IPS-18c (cell line): ENCODE measurements around the gene P2RX4.
"Not testable (repeated sequence)": the region's sequence is repeated elsewhere in the genome, so short reads cannot be mapped to it uniquely, and the experiment has no call there.

Experiments used
- H3K4me3 ChIP-seq: 2 replicates; pipeline ENCODE4 v1.7.0; 2013; ENCODE audit warnings: low read depth, mild to moderate bottlenecking, low read length, moderate library complexity; ENCODE audit not compliant: insufficient read depth
- H3K9me3 ChIP-seq: one replicate; pipeline ENCODE4 v1.6.1; 2013; ENCODE audit warnings: mild to moderate bottlenecking, low read length, moderate library complexity; ENCODE audit not compliant: control insufficient read depth, insufficient read depth

The P2RX4 gene

DNA sequence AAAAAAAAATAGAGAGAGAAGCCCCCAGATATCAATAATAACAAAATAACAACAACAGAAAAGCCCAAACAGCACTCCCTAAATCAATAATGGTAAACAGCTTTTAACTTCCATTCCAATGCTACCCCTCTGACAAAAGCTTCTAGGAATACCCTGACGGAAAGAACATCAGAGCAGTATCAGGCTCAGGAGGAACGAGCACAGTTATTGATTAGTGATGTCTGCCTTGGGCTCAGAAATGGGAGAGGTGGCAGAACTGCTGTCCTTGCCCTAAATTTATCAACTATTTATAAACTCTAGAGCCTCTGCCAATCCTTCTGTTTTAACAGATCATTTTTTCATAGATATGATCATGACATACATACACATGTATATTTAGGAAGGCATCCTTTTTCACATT, 41.9 kb downstream of the P2RX4 start:
- Histone ChIP-seq H3K9me3 (no peaks in the 10 kb centered on the region), H3K4me3 (no peak overlapping the region)

DNA sequence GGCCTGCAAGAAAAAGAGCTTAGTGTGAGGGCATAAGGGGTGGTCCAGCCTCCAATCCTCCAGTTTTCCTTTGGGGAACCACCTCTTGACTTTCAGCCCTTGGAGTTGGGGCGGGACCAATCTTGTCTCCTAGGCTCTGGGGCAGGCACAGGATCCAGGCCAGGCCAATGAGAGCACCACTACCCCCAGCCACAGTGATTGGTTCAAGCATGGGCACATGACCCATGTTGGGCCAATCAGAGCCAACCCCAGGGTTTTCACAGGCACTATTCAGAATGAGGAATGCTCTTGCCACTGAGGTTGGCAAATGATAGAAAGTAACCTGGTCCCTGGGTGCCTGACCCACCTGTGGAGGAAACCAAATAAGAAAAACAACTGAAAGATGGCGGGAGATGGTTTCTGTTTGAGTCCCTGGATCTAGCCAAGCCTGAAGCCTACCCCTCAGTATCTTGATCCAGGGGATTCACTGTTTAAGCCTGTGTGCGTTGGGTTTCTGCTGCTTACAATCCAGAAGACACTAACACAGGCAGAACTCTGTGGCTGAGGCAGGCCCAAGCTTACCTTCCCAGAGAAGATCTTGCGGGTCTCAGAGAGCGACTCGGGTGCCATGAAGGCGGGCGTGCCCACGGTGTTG, 42.9 kb downstream of the P2RX4 start:
- Histone ChIP-seq H3K9me3 (no peaks in the 10 kb centered on the region), H3K4me3 (no peak overlapping the region)

DNA sequence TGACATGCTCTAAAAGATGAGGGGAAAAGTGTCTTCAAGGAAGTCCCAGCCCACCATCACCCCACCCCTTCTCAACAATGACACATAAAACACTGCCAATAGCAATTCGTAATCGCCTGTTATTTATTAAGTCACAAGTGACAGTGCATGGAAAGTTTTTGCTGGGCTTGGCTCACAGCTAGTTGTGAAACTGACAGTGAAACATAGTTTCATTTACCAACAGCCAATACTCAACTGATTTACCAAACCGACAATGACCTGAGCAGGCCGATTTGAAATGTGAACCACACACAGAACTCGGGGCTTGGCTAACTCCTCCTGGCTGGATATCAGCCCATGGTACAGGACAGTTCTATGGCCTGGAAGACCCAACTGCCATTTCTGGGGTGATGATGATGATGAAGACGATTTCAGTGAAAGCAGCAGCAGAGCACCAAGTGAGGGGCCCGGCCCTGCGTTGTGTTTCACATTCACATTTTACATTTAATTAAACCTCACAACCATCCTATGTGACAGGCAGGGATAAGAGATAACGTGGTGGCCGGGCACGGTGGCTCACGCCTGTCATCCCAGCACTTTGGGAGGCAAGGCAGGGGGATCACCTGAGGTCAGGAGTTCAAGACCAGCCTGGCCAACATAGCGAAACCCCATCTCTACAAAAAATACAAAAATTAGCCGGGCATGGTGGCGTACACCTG, 43.9 kb downstream of the P2RX4 start:
- Histone ChIP-seq H3K4me3 (no peak overlapping the region), H3K9me3 (no peaks in the 10 kb centered on the region)

DNA sequence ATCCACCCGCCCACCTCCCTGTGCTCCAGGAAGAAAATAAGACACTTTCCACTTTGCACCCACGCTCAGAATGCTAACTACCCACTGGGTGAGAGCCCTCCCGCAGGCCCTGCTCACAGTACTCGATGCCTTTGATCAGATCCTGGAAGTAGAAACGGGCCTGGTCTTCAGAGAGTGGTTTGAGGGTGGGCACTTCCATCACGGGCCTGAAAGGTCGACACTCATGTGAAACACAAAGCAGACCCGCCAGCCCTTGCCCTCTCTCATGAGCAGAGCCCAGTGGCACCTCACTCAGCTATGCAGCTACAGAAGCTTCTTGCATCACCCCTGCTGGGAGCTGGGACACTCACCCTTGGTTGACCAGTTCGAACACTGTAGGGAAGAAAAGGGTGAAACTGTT, 45.5 kb downstream of the P2RX4 start:
- H3K4me3 ChIP-seq = no peak overlapping the region
- no peaks in the 10 kb centered on the region for H3K9me3 ChIP-seq

DNA sequence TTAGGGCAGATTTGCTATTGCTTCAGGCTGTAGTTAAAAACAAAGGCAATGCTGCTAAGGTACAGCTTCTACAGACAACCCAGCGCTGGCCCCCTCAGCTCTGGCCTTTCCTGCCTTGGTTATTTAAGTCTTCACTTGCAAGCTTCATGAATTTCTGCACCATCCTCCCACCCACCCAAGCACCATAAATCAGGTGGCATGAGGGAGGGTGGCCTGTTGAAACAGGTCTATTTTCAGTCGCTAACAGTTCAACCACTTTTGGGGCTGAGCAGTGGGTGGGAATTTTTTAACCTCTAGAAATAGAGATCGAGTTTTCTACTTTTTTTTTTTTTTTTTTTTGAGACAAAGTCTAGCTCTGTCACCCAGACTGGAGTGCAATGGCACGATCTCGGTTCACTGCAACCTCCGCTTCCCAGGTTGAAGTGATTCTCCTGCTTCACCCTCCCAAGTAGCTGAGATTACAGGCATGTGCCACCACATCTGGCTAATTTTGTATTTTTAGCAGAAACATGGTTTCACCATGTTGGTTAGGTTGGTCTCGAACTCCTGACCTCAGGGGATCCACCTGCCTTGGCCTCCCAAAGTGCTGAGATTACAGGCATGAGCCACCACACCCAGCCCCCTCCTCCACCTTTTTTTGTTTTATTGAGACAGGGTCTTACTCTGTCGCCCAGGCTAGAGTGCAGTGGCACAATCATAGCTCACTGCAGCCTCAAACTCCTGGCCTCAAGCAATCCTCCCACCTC, 47.9 kb downstream of the P2RX4 start:
- H3K4me3 ChIP-seq, H3K9me3 ChIP-seq: not testable (repeated sequence)

DNA sequence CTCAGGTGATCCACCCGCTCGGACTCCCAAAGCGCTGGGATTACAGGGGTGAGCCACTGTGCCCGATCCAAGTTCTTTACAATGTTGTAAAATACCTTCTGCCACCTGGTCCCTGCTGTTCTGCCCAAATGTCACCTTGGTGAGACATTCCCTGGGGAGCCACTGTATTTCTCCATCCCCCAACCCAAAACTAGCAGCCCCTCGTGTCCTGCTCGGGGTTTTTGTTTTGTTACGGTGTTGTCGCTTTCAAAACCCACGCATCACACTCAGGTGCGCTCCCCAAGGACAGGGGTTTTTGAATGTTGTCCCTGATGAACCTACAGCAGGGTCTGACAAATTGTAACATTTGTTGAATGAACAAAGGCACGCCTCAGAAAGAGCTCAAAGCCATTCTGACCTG, 49.1 kb downstream of the P2RX4 start:
- H3K4me3 ChIP-seq = no peak overlapping the region
- no peaks in the 10 kb centered on the region for H3K9me3 ChIP-seq

GRCh38 chr12:121260091-121260490, 50.2 kb downstream of the P2RX4 start:
- Histone ChIP-seq H3K9me3 (no peaks in the 10 kb centered on the region), H3K4me3 (no peak overlapping the region)

GRCh38 chr12:121261398-121261797, 51.5 kb downstream of the P2RX4 start:
- no peaks in the 10 kb centered on the region for H3K9me3 ChIP-seq
- no peak overlapping the region for H3K4me3 ChIP-seq

DNA sequence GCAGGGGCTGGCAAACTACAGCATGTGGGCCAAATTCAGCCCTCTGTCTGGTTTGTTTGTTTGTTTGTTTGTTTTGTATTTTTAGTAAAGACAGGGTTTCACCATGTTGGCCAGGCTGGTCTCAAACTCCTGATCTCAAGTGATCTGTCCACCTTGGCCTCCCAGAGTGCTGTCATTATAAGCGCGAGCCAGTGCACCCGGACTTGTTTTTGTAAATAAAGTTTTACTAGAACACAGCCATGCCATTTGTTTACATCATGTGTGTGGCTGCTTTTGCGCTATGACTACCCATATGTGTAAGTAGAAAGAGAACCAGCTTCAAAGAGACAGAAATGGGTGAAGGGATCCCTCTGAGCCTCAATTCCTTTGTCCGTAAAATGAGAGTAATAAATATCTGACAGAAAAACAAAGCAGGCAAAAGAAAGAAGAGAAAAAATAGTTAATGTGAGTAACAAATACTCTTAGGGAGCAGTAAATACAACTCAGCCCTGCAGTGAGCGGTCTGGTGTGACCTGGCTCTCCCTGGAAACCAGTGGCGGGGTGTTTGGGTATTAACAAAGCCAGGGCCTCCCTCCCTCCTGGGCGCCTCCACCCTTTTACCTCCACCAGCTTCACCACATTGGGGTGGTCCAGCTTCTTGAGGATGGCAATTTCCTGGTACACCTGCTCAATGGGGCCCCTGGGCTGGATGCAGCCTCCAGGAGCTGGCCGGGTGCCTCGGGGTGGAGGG, 53.4 kb downstream of the P2RX4 start:
- Histone ChIP-seq H3K4me3 (no peak overlapping the region), H3K9me3 (no peaks in the 10 kb centered on the region)

DNA sequence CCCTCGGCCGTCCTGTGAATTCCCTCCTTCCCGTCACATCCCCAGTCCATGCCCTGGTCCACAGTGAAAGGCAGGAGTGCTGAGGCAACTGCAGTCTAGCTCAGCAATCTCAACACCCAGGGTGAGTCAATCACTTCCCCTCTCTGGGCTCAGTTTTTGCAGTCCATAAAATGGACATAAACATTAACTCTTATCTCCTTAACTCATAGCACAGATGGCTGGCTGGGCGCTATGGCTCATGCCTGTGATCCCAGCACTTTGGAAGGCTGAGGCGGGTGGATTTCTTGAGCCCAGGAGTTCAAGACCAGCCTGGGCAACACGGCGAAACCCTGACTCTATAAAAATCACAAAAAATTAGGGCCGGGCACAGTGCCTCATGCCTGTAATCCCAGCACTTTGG, 54.2 kb downstream of the P2RX4 start:
- Histone ChIP-seq H3K9me3 (no peaks in the 10 kb centered on the region), H3K4me3 (no peak overlapping the region)

GRCh38 chr12:121264951-121265515, 55.1 kb downstream of the P2RX4 start:
- Histone ChIP-seq H3K9me3 (no peaks in the 10 kb centered on the region), H3K4me3 (no peak overlapping the region)

DNA sequence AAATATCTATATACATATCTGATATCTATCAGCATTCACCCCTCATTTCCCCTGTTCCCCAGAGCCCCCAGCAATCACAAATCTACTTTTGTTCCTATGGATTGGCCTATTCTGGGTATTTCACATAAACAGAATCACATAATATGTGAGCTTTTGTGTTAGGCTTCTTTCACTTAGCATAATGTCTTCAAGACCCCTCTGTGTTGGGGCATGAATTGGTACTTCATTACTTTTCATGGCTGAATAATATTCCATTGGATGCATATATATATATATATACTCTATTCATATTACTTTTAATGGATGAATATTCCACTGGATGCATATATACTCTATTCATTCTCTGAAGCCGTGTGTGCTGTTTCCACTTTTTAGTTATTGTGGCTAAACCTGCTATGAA, 57.9 kb downstream of the P2RX4 start:
- H3K4me3 ChIP-seq = no peak overlapping the region
- H3K9me3 ChIP-seq = no peaks in the 10 kb centered on the region

DNA sequence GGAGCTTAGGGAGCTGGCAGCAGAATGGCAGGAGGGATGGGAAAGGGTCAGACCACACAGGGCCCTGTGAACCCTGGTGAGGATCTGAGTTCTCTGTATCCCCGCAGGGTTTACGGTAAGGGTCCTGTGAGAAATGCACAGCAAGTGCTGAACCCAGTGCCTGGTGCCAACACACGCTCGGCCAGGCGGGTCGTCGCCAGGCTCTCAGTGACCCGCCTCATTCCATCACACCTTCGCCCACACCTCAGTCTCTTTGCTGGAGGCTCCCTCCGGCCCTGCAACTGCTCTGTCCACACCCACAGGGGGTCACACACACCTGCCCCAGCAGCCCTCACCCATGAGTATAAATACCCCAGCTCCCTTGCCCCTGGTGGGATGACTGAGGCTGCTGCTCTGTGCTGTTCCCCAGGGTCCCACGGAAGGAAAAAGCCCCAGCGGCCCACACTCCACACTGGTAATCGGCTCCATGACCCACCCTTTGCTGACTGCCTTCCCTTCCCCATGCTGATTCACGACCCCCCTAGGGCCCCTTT, 63.5 kb downstream of the P2RX4 start:
- Histone ChIP-seq H3K4me3 (no peak overlapping the region), H3K9me3 (no peaks in the 10 kb centered on the region)

DNA sequence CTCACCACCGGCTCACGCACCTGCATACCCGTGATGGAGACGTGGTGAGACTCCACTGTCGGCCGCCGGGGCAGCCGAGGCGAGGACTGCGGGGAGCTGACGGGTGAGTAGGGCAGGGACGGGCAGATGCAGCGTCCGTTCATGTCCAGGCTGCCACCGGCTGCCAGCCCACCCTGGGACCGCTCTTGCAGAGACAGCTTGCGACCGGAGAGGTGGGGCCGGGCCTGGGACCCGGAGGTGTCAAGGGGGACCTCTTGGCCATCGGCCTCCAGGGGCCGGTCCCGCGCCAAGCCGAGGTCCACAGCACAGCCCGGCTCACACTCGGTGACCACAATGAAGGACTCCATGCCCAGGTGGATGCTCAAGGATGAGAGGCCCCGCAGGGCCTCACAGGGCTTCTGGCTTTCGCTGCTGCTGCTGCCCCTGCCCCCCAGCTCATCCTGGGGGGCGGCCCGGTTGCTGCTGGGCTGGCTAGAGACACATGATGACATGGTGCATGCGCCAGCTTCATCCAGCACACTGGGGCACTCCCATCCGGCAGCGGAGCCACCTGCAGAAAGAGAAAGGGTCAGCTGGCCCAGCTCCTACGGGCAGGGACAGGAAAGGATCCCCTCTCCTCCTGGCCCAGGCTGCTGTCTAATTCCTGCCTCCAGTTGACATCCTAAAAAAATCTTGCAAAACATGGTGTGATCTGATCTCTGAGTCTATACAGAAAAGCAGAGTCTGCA, 64.3 kb downstream of the P2RX4 start:
- Histone ChIP-seq H3K9me3 (no peaks in the 10 kb centered on the region), H3K4me3 (no peak overlapping the region)

GRCh38 chr12:121277374-121277759, 67.4 kb downstream of the P2RX4 start:
- Histone ChIP-seq H3K4me3 (no peak overlapping the region), H3K9me3 (no peaks in the 10 kb centered on the region)

- Histone ChIP-seq H3K9me3 (no peaks in the 10 kb centered on the region), H3K4me3 (no peak overlapping the region)
Observed at GRCh38 chr12:121278169-121279070, 68.5 kb downstream of the P2RX4 start.
